H1 (cell line): ENCODE data around the gene CD69. TPM values are rescaled to one million over a fixed set of nuclear protein-coding genes. Genes with fewer than 3 reads are reported as not detected.

Source experiments
- CTCF ChIA-PET: fragments of 300-600 bp; sonication (Branson Sonifier 250); formaldehyde crosslinking; loops from one replicate; lab custom pipeline; 2021; ENCODE audit not compliant: partially characterized antibody; lab: Charles Lee
- POLR2A ChIA-PET: fragments of 300-600 bp; sonication (Branson Sonifier 250); formaldehyde crosslinking; loops from one replicate; lab custom pipeline; 2021; ENCODE audit warnings: inconsistent platforms; ENCODE audit not compliant: partially characterized antibody; lab: Charles Lee
- DNase-seq, 2 experiments: peaks; one replicate each; pipeline versions ENCODE4 v3.0.0 to v3.0.0-alpha.2; 2010 to 2022; ENCODE audit warnings: low spot score in 2 of 2, low read depth in 1 of 2, mixed read lengths in 1 of 2
- FAIRE-seq: peaks from 2 replicates; lab custom pipeline; 2011; peaks lifted over from hg19 to GRCh38; lab: Jason Lieb, UNC
- H2AFZ ChIP-seq: 2 replicates; pipeline ENCODE4 v1.8.1; 2012; ENCODE audit warnings: low read length, inconsistent platforms
- H2AK5ac ChIP-seq: 2 replicates; pipeline ENCODE4 v1.6.1; 2013; ENCODE audit warnings: low read depth, low read length
- H2BK120ac ChIP-seq: replicated peaks from 2 replicates; pipeline ENCODE3; 2013; ENCODE audit warnings: low read depth, low read length, inconsistent platforms
- H2BK12ac ChIP-seq: 2 replicates; pipeline ENCODE4 v1.6.1; 2013; ENCODE audit warnings: low read depth, low read length
- H2BK15ac ChIP-seq: 2 replicates; pipeline ENCODE4 v1.6.1; 2013; ENCODE audit warnings: low read length
- H2BK20ac ChIP-seq: 2 replicates; pipeline ENCODE4 v1.6.1; 2013; ENCODE audit warnings: low read length
- H2BK5ac ChIP-seq: 2 replicates; pipeline ENCODE4 v1.6.1; 2013; ENCODE audit warnings: low read depth, low read length
- H3K14ac ChIP-seq: 2 replicates; pipeline ENCODE4 v1.6.1; 2013; ENCODE audit warnings: inconsistent platforms; ENCODE audit not compliant: insufficient read length
- H3K18ac ChIP-seq: 2 replicates; pipeline ENCODE4 v1.6.1; 2013; ENCODE audit warnings: low read length; ENCODE audit errors: extremely low read depth
- H3K23ac ChIP-seq: 2 replicates; pipeline ENCODE4 v1.6.1; 2013; ENCODE audit warnings: inconsistent platforms; ENCODE audit not compliant: insufficient read length
- H3K23me2 ChIP-seq: 2 replicates; pipeline ENCODE4 v1.6.1; 2013; ENCODE audit warnings: low read depth, low read length
- H3K27ac ChIP-seq: 2 replicates; pipeline ENCODE4 v1.6.1; 2011; ENCODE audit warnings: low read depth, low read length, inconsistent platforms
- H3K27me3 ChIP-seq, 4 experiments: replicated peaks in 1 of 4; 1 replicate in 1 of 4; 2 replicates in 3 of 4; pipeline versions ENCODE4 v1.6.1 to v1.8.1; 2011 to 2013; ENCODE audit warnings: low read length in 3 of 4, mild to moderate bottlenecking in 3 of 4, inconsistent platforms in 2 of 4, mixed read lengths in 2 of 4, moderate library complexity in 1 of 4; ENCODE audit not compliant: control insufficient read depth in 3 of 4, insufficient read depth in 3 of 4; ENCODE audit errors: extremely low read depth in 1 of 4
- H3K36me3 ChIP-seq, 4 experiments: 2 replicates each; pipeline versions ENCODE4 v1.6.1 to v1.8.1; 2011 to 2013; ENCODE audit warnings: mild to moderate bottlenecking in 4 of 4, low read length in 3 of 4, moderate library complexity in 2 of 4, control low read depth in 1 of 4, inconsistent platforms in 1 of 4; ENCODE audit not compliant: insufficient read depth in 4 of 4, control insufficient read depth in 2 of 4
- H3K4ac ChIP-seq: replicated peaks from 2 replicates; pipeline ENCODE3; 2013; ENCODE audit warnings: low read length, low read depth, mixed read lengths, inconsistent platforms; ENCODE audit not compliant: insufficient read length
- H3K4me1 ChIP-seq, 4 experiments: replicated peaks in 1 of 4; 1 replicate in 1 of 4; 2 replicates in 3 of 4; pipeline versions ENCODE4 v1.6.1 to v1.8.1; 2011 to 2013; ENCODE audit warnings: low read length in 3 of 4, inconsistent platforms in 2 of 4, mixed read lengths in 1 of 4; ENCODE audit not compliant: insufficient read depth in 4 of 4, control insufficient read depth in 3 of 4
- H3K4me2 ChIP-seq, 2 experiments: 2 replicates each; pipeline versions ENCODE4 v1.6.1 to v1.8.1; 2011 to 2013; ENCODE audit warnings: low read depth in 2 of 2, low read length in 2 of 2, control low read depth in 1 of 2, inconsistent platforms in 1 of 2, mild to moderate bottlenecking in 1 of 2; ENCODE audit not compliant: insufficient read depth in 1 of 2
- H3K4me3 ChIP-seq, 4 experiments: fragments of 200-600, 300-600 bp in 1 of 4; sonication (generic), shearing (Covaris generic), sonication (Bioruptor Twin) in 1 of 4; 2 replicates each; pipeline versions ENCODE4 v1.5.1 to v1.8.1; 2011 to 2016; ENCODE audit warnings: low read length in 4 of 4, low read depth in 3 of 4, control low read depth in 2 of 4, inconsistent platforms in 2 of 4, mild to moderate bottlenecking in 2 of 4, mixed read lengths in 1 of 4, moderate library complexity in 1 of 4; ENCODE audit not compliant: insufficient read depth in 2 of 4; ENCODE audit errors: extremely low read depth in 1 of 4
- H3K56ac ChIP-seq: replicated peaks from 2 replicates; pipeline ENCODE3; 2013; ENCODE audit warnings: low read depth, mild to moderate bottlenecking, mixed read lengths, low read length, inconsistent platforms; ENCODE audit not compliant: insufficient read length
- H3K79me1 ChIP-seq: 2 replicates; pipeline ENCODE4 v1.6.1; 2013; ENCODE audit warnings: low read depth, low read length, control low read depth
- H3K79me2 ChIP-seq, 2 experiments: 2 replicates each; pipeline versions ENCODE4 v1.6.1 to v1.8.1; 2012 to 2013; ENCODE audit warnings: low read length in 2 of 2, mild to moderate bottlenecking in 2 of 2, inconsistent platforms in 1 of 2; ENCODE audit not compliant: insufficient read depth in 2 of 2, control insufficient read depth in 1 of 2
- H3K9ac ChIP-seq, 4 experiments: replicated peaks in 1 of 4; 1 replicate in 1 of 4; 2 replicates in 3 of 4; pipeline versions ENCODE4 v1.6.1 to v1.8.1; 2011 to 2013; ENCODE audit warnings: low read depth in 3 of 4, low read length in 3 of 4, control low read depth in 2 of 4, mild to moderate bottlenecking in 2 of 4, moderate library complexity in 2 of 4, inconsistent platforms in 1 of 4; ENCODE audit errors: extremely low read depth in 1 of 4
- H3K9me3 ChIP-seq, 2 experiments: 2 replicates each; pipeline versions ENCODE4 v1.6.1 to v1.8.1; 2012 to 2013; ENCODE audit warnings: mild to moderate bottlenecking in 2 of 2, moderate library complexity in 2 of 2, control low read depth in 1 of 2, inconsistent platforms in 1 of 2, low read depth in 1 of 2, low read length in 1 of 2, mixed read lengths in 1 of 2; ENCODE audit not compliant: insufficient read depth in 2 of 2
- H4K20me1 ChIP-seq, 2 experiments: replicated peaks in 1 of 2; 2 replicates each; pipeline versions ENCODE3 to v1.8.1; 2011 to 2013; ENCODE audit warnings: inconsistent platforms in 2 of 2, low read length in 2 of 2, mild to moderate bottlenecking in 1 of 2; ENCODE audit not compliant: insufficient read depth in 2 of 2, control insufficient read depth in 1 of 2
- H4K5ac ChIP-seq: 2 replicates; pipeline ENCODE4 v1.6.1; 2013; ENCODE audit warnings: low read length, low read depth, mixed read lengths, inconsistent platforms; ENCODE audit not compliant: insufficient read length
- H4K8ac ChIP-seq: 2 replicates; pipeline ENCODE4 v1.8.0; 2013; ENCODE audit warnings: mild to moderate bottlenecking, moderate library complexity, low read length, inconsistent platforms; ENCODE audit not compliant: insufficient read depth; ENCODE audit errors: extremely low read depth
- H4K91ac ChIP-seq: replicated peaks from 2 replicates; pipeline ENCODE3; 2013; ENCODE audit warnings: low read length, mixed read lengths, inconsistent platforms; ENCODE audit not compliant: insufficient read length
- BACH1 ChIP-seq: IDR thresholded peaks from 2 replicates; pipeline ENCODE4 v1.6.1; 2012; ENCODE audit warnings: low read length, improper control_type of control experiment
- CBX5 ChIP-seq: fragments of 300-800, 300-1000 bp; sonication (generic); IDR thresholded peaks from 2 replicates; pipeline ENCODE4 v1.7.1; 2016; ENCODE audit warnings: antibody characterized with exemption, low read length, low read depth
- CREB1 ChIP-seq: IDR thresholded peaks from 2 replicates; pipeline ENCODE4 v1.6.1; 2012; ENCODE audit warnings: inconsistent platforms
- RBBP5 ChIP-seq: IDR thresholded peaks from 2 replicates; pipeline ENCODE4 v1.7.1; 2012; ENCODE audit warnings: low read depth, mild to moderate bottlenecking, inconsistent platforms, low read length, moderate library complexity, borderline replicate concordance
- RXRA ChIP-seq: IDR thresholded peaks from 2 replicates; pipeline ENCODE4 v1.6.1; 2011; ENCODE audit warnings: low read depth, mild to moderate bottlenecking, low read length, moderate library complexity; ENCODE audit not compliant: insufficient read depth
- SAP30 ChIP-seq: fragments of 300-600 bp; sonication (generic); IDR thresholded peaks from 2 replicates; pipeline ENCODE4 v1.7.1; 2012; ENCODE audit warnings: low read length, moderate library complexity, mild to moderate bottlenecking, inconsistent platforms; ENCODE audit not compliant: insufficient read depth, insufficient replicate concordance
- SRF ChIP-seq: IDR thresholded peaks from 2 replicates; pipeline ENCODE4 v1.6.1; 2011; ENCODE audit warnings: mild to moderate bottlenecking, low read depth, low read length, moderate library complexity
- TBP ChIP-seq: IDR thresholded peaks from 2 replicates; pipeline ENCODE4 v1.6.1; 2011; ENCODE audit warnings: low read depth, low read length, improper control_type of control experiment
- TCF12 ChIP-seq: IDR thresholded peaks from 2 replicates; pipeline ENCODE4 v1.6.1; 2011; ENCODE audit warnings: low read depth, mild to moderate bottlenecking, low read length
- YY1 ChIP-seq: IDR thresholded peaks from 2 replicates; pipeline ENCODE4 v1.6.1; 2011; ENCODE audit warnings: low read depth, mild to moderate bottlenecking, low read length
- WGBS, 2 experiments: shearing (Covaris generic) in 1 of 2; methylation state at CpG; one replicate each; pipeline versions ENCODE4 v1.1.6 to v1.1.7; 2013 to 2015; ENCODE audit warnings: low lambda C conversion rate in 2 of 2, mixed read lengths in 2 of 2, inconsistent platforms in 1 of 2, low coverage in 1 of 2, missing lambda C conversion rate in 1 of 2; ENCODE audit not compliant: insufficient replicate concordance in 2 of 2, insufficient coverage in 1 of 2, insufficient read length in 1 of 2; ENCODE audit errors: extremely low coverage in 1 of 2, missing lambda C conversion rate in 1 of 2; 5-methylcytosine and 5-hydroxymethylcytosine counted together
- polyA plus RNA-seq, 7 experiments: library from polyadenylated mRNA; depleted of rRNA in 3 of 7; stranded (reverse) in 5 of 7; unstranded in 2 of 7; fragments of >200 nt in 5 of 7; fragments of 200-250 nt in 2 of 7; gene quantifications; 1 replicate in 5 of 7; 2 replicates in 1 of 7; 4 replicates in 1 of 7; pipeline versions ENCODE4 v1.2.1 to v1.2.3, GENCODE V29; 2011 to 2013; ENCODE audit warnings: missing spikeins in 2 of 7, mixed read lengths in 2 of 7
- total RNA-seq: library from RNA; stranded (reverse); fragmentation: NEBNext Ultra II Directional; extraction: Animal tissue kit (Norgen Biotek cat#: 25700); gene quantifications from 2 replicates; pipeline ENCODE4 v1.2.1, GENCODE V29; 2021
- TF ChIP-seq, protein P1 (sequence below): IDR thresholded peaks from 2 replicates; pipeline ENCODE4 v1.6.1; 2012; ENCODE audit warnings: inconsistent platforms
- TF ChIP-seq, protein P2 (sequence below), 3 experiments: IDR thresholded peaks; 1 replicate in 2 of 3; 2 replicates in 1 of 3; pipeline versions ENCODE4 v1.5.1 to v1.6.1; 2011; ENCODE audit warnings: low read length in 3 of 3, mild to moderate bottlenecking in 3 of 3, inconsistent platforms in 2 of 3, low read depth in 1 of 3, moderate library complexity in 1 of 3; ENCODE audit not compliant: insufficient read depth in 1 of 3; ENCODE audit errors: control extremely low read depth in 1 of 3

CD69 gene
- total and polyA plus RNA-seq, 2 of the 8 experiments (the other 6 are each of a cell fraction or from before 2014, with no cell fraction given), result not detected

- H3K23ac ChIP-seq, result no peak overlapping the region
- no peak overlapping the region for H3K27ac ChIP-seq
- H3K14ac ChIP-seq, result no peak overlapping the region
- H2BK12ac ChIP-seq, result no peak overlapping the region
- H2BK5ac ChIP-seq, result no peak overlapping the region
- no peak overlapping the region for H3K4me3 ChIP-seq
- H3K9me3 ChIP-seq, result no peaks in the 10 kb centered on the region
- H4K20me1 ChIP-seq, result no peaks in the 10 kb centered on the region
- H4K5ac ChIP-seq, result no peak overlapping the region
- 90% methylated on average over 3 of the region's 3 CpGs; no CpG with 5 or more reads in 1 of the 2 experiments for WGBS, 2 experiments
- H3K56ac ChIP-seq, result no peak overlapping the region
- H2BK20ac ChIP-seq, result no peak overlapping the region
- no peak overlapping the region for H2BK15ac ChIP-seq
- no peak overlapping the region for H2AK5ac ChIP-seq
- no peak overlapping the region for H3K9ac ChIP-seq
- no peaks in the 10 kb centered on the region for H3K79me2 ChIP-seq
- CTCF ChIA-PET, result interaction anchor here (0.6 to 15.3 kb wide), 8 partner anchors 9 to 1019 kb away, joined by 3 to 278 read pairs (median 4); partner anchors contain the start of gene CLEC2B
- H4K8ac ChIP-seq, result no peak overlapping the region
- H3K79me1 ChIP-seq, result no peaks in the 10 kb centered on the region
- no peaks in the 10 kb centered on the region for H3K27me3 ChIP-seq
- no peak overlapping the region for H3K4me2 ChIP-seq
- no peak overlapping the region for H4K91ac ChIP-seq
- no peak overlapping the region for H2BK120ac ChIP-seq
- no peak for DNase-seq
- FAIRE-seq, result no peak
- H3K23me2 ChIP-seq, result no peaks in the 10 kb centered on the region
- H2AFZ ChIP-seq, result no peak overlapping the region
- H3K4me1 ChIP-seq, result peaks cover 0 to 4% (median 0%) of the 10 kb centered on the region in 4 experiments; a peak in 1 of 7 replicates
- H3K18ac ChIP-seq, result no peak overlapping the region
- H3K4ac ChIP-seq, result no peak overlapping the region
- POLR2A ChIA-PET, result no interaction called here
- H3K36me3 ChIP-seq, result no peaks in the 10 kb centered on the region
- TF ChIP-seq SAP30 (no peak), BACH1 (no peak), YY1 (no peak), TCF12 (no peak), TBP (no peak), RXRA (no peak), RBBP5 (no peak), CREB1 (no peak), SRF (no peak), CBX5 (no peak)
- TF ChIP-seq, protein P1, sequence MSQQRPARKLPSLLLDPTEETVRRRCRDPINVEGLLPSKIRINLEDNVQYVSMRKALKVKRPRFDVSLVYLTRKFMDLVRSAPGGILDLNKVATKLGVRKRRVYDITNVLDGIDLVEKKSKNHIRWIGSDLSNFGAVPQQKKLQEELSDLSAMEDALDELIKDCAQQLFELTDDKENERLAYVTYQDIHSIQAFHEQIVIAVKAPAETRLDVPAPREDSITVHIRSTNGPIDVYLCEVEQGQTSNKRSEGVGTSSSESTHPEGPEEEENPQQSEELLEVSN, result no peak
- TF ChIP-seq, protein P2, sequence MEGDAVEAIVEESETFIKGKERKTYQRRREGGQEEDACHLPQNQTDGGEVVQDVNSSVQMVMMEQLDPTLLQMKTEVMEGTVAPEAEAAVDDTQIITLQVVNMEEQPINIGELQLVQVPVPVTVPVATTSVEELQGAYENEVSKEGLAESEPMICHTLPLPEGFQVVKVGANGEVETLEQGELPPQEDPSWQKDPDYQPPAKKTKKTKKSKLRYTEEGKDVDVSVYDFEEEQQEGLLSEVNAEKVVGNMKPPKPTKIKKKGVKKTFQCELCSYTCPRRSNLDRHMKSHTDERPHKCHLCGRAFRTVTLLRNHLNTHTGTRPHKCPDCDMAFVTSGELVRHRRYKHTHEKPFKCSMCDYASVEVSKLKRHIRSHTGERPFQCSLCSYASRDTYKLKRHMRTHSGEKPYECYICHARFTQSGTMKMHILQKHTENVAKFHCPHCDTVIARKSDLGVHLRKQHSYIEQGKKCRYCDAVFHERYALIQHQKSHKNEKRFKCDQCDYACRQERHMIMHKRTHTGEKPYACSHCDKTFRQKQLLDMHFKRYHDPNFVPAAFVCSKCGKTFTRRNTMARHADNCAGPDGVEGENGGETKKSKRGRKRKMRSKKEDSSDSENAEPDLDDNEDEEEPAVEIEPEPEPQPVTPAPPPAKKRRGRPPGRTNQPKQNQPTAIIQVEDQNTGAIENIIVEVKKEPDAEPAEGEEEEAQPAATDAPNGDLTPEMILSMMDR (IDR thresholded peaks at IDR 0.05; ENCODE audit: control extremely low read depth in 1 of 3, insufficient read depth in 1 of 3, low read depth in 1 of 3, low read length in 3 of 3), result no peak
These were observed 7.2 kb downstream of the CD69 start for GRCh38 chr12:9753498-9753897.
